HFFc6 (cell line): ENCODE measurements around the gene EXOC4. TPM values are rescaled to one million over a fixed set of nuclear protein-coding genes. Genes with fewer than 3 reads are reported as not detected.

Source experiments
- DNase-seq: peaks from one replicate; pipeline ENCODE4 v3.0.0-alpha.2; 2018
- H3K27ac Mint-ChIP-seq: 2 replicates; pipeline ENCODE4 v1.8.0; 2020; ENCODE audit warnings: mild to moderate bottlenecking, mixed read lengths
- H3K27me3 Mint-ChIP-seq: 2 replicates; pipeline ENCODE4 v1.8.0; 2021; ENCODE audit warnings: mild to moderate bottlenecking, moderate library complexity, mixed read lengths; ENCODE audit not compliant: insufficient read depth
- H3K36me3 Mint-ChIP-seq: 2 replicates; pipeline ENCODE4 v1.8.0; 2021; ENCODE audit warnings: low read depth, mixed read lengths
- H3K4me1 Mint-ChIP-seq: 2 replicates; pipeline ENCODE4 v1.8.0; 2020; ENCODE audit warnings: low read depth, mixed read lengths
- H3K4me3 Mint-ChIP-seq: 2 replicates; pipeline ENCODE4 v1.8.0; 2020; ENCODE audit warnings: mild to moderate bottlenecking, moderate library complexity, mixed read lengths
- H3K9me3 Mint-ChIP-seq: 2 replicates; pipeline ENCODE4 v1.8.0; 2020; ENCODE audit warnings: mild to moderate bottlenecking, mixed read lengths
- total RNA-seq, 6 experiments: library from RNA; stranded (reverse); fragmentation: NEBNext Ultra II Directional; extraction: Animal tissue kit (Norgen Biotek cat#: 25700); gene quantifications; 2 replicates in 1 of 6; 3 replicates in 5 of 6; pipeline ENCODE4 v1.2.3, GENCODE V29; 2021
- TF ChIP-seq, protein P1 (sequence below): fragments of 200-600 bp; sonication (generic); IDR thresholded peaks from 2 replicates; pipeline ENCODE4 v1.5.0; 2021; ENCODE audit warnings: antibody characterized with exemption, mild to moderate bottlenecking

Gene EXOC4
- total RNA-seq, 6 experiments from 2014 or later = 57.6 to 67.6 (median 61.4) TPM

- peaks cover 6% of the 10 kb centered on the region for H3K4me1 Mint-ChIP-seq
Observed at GRCh38 chr7:133522501-133522900, 269.6 kb downstream of the EXOC4 start.

DNA sequence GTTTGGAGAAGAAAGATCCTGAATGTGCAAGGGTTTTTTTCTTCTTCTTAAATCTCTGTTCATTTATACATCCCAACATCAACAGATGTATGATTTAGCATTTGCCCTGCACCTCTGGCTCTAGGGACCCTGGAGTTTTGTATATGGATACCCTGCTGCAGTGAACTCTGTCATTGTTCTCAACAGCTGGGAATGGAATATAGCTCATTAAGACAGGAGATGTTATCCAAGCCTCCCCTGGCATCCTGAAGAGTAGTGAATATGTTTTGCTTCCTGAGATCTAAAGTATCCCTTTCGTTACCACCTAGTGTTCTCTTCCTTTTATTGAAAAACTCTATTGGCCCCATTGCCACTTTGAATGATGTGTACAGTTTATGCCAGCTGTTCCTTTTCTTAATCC lies 275.9 kb downstream of the EXOC4 start:
- peaks cover 6% of the 10 kb centered on the region for H3K4me1 Mint-ChIP-seq
- TF ChIP-seq, protein P1, sequence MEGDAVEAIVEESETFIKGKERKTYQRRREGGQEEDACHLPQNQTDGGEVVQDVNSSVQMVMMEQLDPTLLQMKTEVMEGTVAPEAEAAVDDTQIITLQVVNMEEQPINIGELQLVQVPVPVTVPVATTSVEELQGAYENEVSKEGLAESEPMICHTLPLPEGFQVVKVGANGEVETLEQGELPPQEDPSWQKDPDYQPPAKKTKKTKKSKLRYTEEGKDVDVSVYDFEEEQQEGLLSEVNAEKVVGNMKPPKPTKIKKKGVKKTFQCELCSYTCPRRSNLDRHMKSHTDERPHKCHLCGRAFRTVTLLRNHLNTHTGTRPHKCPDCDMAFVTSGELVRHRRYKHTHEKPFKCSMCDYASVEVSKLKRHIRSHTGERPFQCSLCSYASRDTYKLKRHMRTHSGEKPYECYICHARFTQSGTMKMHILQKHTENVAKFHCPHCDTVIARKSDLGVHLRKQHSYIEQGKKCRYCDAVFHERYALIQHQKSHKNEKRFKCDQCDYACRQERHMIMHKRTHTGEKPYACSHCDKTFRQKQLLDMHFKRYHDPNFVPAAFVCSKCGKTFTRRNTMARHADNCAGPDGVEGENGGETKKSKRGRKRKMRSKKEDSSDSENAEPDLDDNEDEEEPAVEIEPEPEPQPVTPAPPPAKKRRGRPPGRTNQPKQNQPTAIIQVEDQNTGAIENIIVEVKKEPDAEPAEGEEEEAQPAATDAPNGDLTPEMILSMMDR = no peak
- no peaks in the 10 kb centered on the region for H3K9me3 Mint-ChIP-seq
- no peak overlapping the region for H3K4me3 Mint-ChIP-seq
- H3K27me3 Mint-ChIP-seq = no peaks in the 10 kb centered on the region
- H3K36me3 Mint-ChIP-seq = no peaks in the 10 kb centered on the region
- no peak for DNase-seq
- H3K27ac Mint-ChIP-seq = no peak overlapping the region

More at GRCh38 chr7:133522501-133522900, 269.6 kb downstream of the EXOC4 start:
- no peaks in the 10 kb centered on the region for H3K9me3 Mint-ChIP-seq
- TF ChIP-seq, protein P1 = no peak
- H3K27ac Mint-ChIP-seq = no peak overlapping the region
- H3K27me3 Mint-ChIP-seq = no peaks in the 10 kb centered on the region
- peaks cover 5% of the 10 kb centered on the region; the same call in 1 of the 2 replicates for H3K36me3 Mint-ChIP-seq
- DNase-seq = no peak
- no peak overlapping the region for H3K4me3 Mint-ChIP-seq

DNA sequence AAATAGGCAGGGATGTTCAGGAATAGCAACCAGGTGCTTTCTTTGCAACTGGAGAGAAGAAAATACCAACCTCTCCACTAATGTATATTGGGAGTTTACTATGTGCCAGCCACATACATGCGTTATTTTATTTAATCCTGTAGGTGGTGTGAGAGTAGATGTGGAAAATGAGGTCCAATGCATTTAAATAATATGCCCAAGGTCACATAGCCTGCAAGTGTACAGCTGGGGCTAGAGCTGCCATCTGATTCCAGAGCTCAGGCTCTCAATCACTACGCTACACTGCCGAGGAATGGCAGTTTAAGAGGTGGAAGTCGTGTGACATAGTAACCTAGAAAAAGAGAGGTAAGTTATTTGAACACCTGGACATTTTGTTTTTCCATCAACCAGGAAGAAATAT lies 277.0 kb downstream of the EXOC4 start:
- DNase-seq = no peak
- H3K27me3 Mint-ChIP-seq = no peaks in the 10 kb centered on the region
- TF ChIP-seq, protein P1 = no peak; the same call in 1 of the 2 replicates
- H3K27ac Mint-ChIP-seq = no peak overlapping the region
- peaks cover 6% of the 10 kb centered on the region for H3K4me1 Mint-ChIP-seq
- H3K4me3 Mint-ChIP-seq = no peak overlapping the region
- H3K36me3 Mint-ChIP-seq = no peaks in the 10 kb centered on the region
- no peaks in the 10 kb centered on the region for H3K9me3 Mint-ChIP-seq

- no peak overlapping the region for H3K27ac Mint-ChIP-seq
- H3K4me1 Mint-ChIP-seq = peaks cover 6% of the 10 kb centered on the region
- no peak overlapping the region for H3K4me3 Mint-ChIP-seq
- DNase-seq = peak; percentile 31
- TF ChIP-seq, protein P1 = no peak
- no peaks in the 10 kb centered on the region for H3K9me3 Mint-ChIP-seq
- no peaks in the 10 kb centered on the region for H3K36me3 Mint-ChIP-seq
- no peaks in the 10 kb centered on the region for H3K27me3 Mint-ChIP-seq
Observed at GRCh38 chr7:133530682-133531081, 277.8 kb downstream of the EXOC4 start.

DNA sequence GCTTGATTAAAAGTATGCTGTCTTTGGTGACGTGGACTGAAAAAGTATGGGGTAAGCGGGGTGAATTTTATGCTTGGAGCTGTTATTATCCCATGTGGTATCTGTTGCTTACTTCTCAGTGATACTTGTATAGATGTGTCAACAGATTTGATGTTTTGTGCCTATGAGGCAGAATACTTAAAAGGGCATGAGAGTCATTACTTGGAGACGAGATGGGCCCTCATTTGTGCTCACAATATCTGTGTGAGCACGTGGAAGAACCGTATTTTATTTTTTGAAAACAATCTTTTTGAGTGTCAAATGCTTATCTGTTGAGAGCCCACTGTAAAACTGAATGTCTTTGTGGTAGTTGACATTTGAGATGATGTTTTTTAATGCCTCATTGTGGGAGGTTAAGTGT lies 281.9 kb downstream of the EXOC4 start:
- no peak overlapping the region for H3K27ac Mint-ChIP-seq
- TF ChIP-seq, protein P1 = no peak
- no peaks in the 10 kb centered on the region for H3K9me3 Mint-ChIP-seq
- H3K36me3 Mint-ChIP-seq = no peaks in the 10 kb centered on the region
- peaks cover 18% of the 10 kb centered on the region for H3K4me1 Mint-ChIP-seq
- DNase-seq = no peak
- no peak overlapping the region for H3K4me3 Mint-ChIP-seq
- no peaks in the 10 kb centered on the region for H3K27me3 Mint-ChIP-seq

GRCh38 chr7:133535308-133535707 lies 282.4 kb downstream of the EXOC4 start:
- H3K27me3 Mint-ChIP-seq = no peaks in the 10 kb centered on the region

More at GRCh38 chr7:133535308-133535707, 282.4 kb downstream of the EXOC4 start:
- H3K9me3 Mint-ChIP-seq = no peaks in the 10 kb centered on the region
- TF ChIP-seq, protein P1 = no peak
- peaks cover 18% of the 10 kb centered on the region for H3K4me1 Mint-ChIP-seq
- H3K36me3 Mint-ChIP-seq = no peaks in the 10 kb centered on the region
- no peak for DNase-seq
- no peak overlapping the region for H3K27ac Mint-ChIP-seq
- H3K4me3 Mint-ChIP-seq = no peak overlapping the region
